ENCODE data around the gene FNDC3B. TPM values are rescaled to one million over a fixed set of nuclear protein-coding genes. Genes with fewer than 3 reads are reported as not detected.

The FNDC3B gene
- total RNA-seq, 1 donor from 2014 or later, result 29.5 TPM

GRCh38 chr3:172137287-172138192 lies 98.2 kb downstream of the FNDC3B start:
- no peak overlapping the region for H3K4me2 ChIP-seq
- no peak overlapping the region for H3K27ac ChIP-seq
- H3K79me2 ChIP-seq (ENCODE audit: low read depth), result peaks cover 40% of the 10 kb centered on the region
- H3K36me3 Mint-ChIP-seq, result peaks cover 16% of the 10 kb centered on the region
- no peak overlapping the region for H2AFZ ChIP-seq (replicated peaks)
- H3K9me3 ChIP-seq (ENCODE audit: low read depth), result no peaks in the 10 kb centered on the region
- H3F3A ChIP-seq (ENCODE audit: low read depth), result peaks cover 7% of the 10 kb centered on the region
- peaks cover 47% of the 10 kb centered on the region for H4K20me1 ChIP-seq (ENCODE audit: low read depth)
- H3K4me3 ChIP-seq, result no peak overlapping the region
- peaks cover 3% of the 10 kb centered on the region for H3K9me3 Mint-ChIP-seq
- H3K27me3 ChIP-seq, result no peaks in the 10 kb centered on the region
- H3K4me3 Mint-ChIP-seq, result no peak overlapping the region
- no peak overlapping the region for H3K9ac ChIP-seq
- H3K4me1 Mint-ChIP-seq, result peaks cover 75% of the 10 kb centered on the region
- peaks cover 2% of the 10 kb centered on the region for H3K27me3 Mint-ChIP-seq (ENCODE audit: insufficient read depth, low read depth)
- H3K27ac Mint-ChIP-seq, result no peak overlapping the region
- H3K4me1 ChIP-seq, result peaks cover 49% of the 10 kb centered on the region
- no peak for DNase-seq (ENCODE audit: low spot score)
- no peaks in the 10 kb centered on the region for H3K36me3 ChIP-seq
- TF ChIP-seq EZH2 (IDR thresholded peaks at IDR 0.05) (no peak), EZH2phosphoT487 (IDR thresholded peaks at IDR 0.05) (no peak)
- TF ChIP-seq, protein P1, sequence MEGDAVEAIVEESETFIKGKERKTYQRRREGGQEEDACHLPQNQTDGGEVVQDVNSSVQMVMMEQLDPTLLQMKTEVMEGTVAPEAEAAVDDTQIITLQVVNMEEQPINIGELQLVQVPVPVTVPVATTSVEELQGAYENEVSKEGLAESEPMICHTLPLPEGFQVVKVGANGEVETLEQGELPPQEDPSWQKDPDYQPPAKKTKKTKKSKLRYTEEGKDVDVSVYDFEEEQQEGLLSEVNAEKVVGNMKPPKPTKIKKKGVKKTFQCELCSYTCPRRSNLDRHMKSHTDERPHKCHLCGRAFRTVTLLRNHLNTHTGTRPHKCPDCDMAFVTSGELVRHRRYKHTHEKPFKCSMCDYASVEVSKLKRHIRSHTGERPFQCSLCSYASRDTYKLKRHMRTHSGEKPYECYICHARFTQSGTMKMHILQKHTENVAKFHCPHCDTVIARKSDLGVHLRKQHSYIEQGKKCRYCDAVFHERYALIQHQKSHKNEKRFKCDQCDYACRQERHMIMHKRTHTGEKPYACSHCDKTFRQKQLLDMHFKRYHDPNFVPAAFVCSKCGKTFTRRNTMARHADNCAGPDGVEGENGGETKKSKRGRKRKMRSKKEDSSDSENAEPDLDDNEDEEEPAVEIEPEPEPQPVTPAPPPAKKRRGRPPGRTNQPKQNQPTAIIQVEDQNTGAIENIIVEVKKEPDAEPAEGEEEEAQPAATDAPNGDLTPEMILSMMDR (IDR thresholded peaks at IDR 0.05), result no peak

GRCh38 chr3:172138193-172138537 lies 98.8 kb downstream of the FNDC3B start:
- H2AFZ ChIP-seq (replicated peaks), result no peak overlapping the region
- TF ChIP-seq, protein P1 (IDR thresholded peaks at IDR 0.05), result no peak
- TF ChIP-seq EZH2 (IDR thresholded peaks at IDR 0.05) (no peak), EZH2phosphoT487 (IDR thresholded peaks at IDR 0.05) (no peak)
- H3K27me3 Mint-ChIP-seq (ENCODE audit: insufficient read depth, low read depth), result peaks cover 2% of the 10 kb centered on the region
- no peak overlapping the region for H3K4me3 Mint-ChIP-seq
- peaks cover 18% of the 10 kb centered on the region for H3K36me3 Mint-ChIP-seq
- H3K9ac ChIP-seq, result no peak overlapping the region
- peak overlapping the region; percentile 1 for H3K4me2 ChIP-seq
- H4K20me1 ChIP-seq (ENCODE audit: low read depth), result peaks cover 47% of the 10 kb centered on the region
- H3F3A ChIP-seq (ENCODE audit: low read depth), result peaks cover 7% of the 10 kb centered on the region
- no peak overlapping the region for H3K27ac Mint-ChIP-seq
- peaks cover 78% of the 10 kb centered on the region for H3K4me1 Mint-ChIP-seq
- peaks cover 8% of the 10 kb centered on the region for H3K9me3 Mint-ChIP-seq
- H3K9me3 ChIP-seq (ENCODE audit: low read depth), result no peaks in the 10 kb centered on the region
- peaks cover 55% of the 10 kb centered on the region for H3K4me1 ChIP-seq
- DNase-seq (ENCODE audit: low spot score), result no peak
- no peaks in the 10 kb centered on the region for H3K36me3 ChIP-seq
- no peak overlapping the region for H3K4me3 ChIP-seq
- H3K27me3 ChIP-seq, result no peaks in the 10 kb centered on the region
- H3K79me2 ChIP-seq (ENCODE audit: low read depth), result peaks cover 46% of the 10 kb centered on the region
- no peak overlapping the region for H3K27ac ChIP-seq

DNA sequence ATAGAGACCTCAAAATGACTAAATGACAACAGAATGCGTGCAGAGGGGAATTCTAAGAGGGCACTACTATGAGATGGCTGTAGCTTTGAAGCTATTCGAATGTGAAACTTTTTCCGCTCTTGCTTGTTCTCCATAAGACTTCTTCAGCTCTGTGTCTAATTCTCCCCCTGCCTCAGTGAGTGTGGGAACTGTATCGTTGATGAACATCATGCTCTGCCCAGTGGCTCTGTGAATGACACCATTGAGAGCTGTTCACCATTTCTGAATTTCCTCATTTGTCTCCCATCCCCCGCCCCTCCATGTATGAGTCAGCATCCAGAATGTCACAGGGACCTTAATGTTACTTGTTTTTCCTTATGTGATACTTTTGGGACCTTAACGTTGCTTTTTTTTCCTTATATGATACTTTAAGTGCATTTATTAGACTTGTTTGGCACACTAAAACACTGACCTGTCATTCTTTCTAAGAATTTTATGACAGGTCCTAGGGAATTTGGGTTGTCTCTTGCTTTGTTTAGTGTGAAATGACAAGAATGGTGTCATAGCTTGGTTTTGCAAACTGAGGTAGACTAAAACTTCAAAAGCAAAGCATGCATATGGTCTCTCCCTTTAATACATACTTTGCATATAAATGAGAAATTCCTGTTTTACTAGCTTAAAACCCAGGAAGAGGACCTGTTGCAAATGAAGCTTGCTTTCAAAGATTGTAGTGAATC lies 99.6 kb downstream of the FNDC3B start:
- H3K4me1 Mint-ChIP-seq, result peaks cover 75% of the 10 kb centered on the region

More for the DNA sequence above, 99.6 kb downstream of the FNDC3B start:
- H3K27me3 ChIP-seq, result no peaks in the 10 kb centered on the region
- TF ChIP-seq, protein P1 (IDR thresholded peaks at IDR 0.05), result no peak
- TF ChIP-seq EZH2phosphoT487 (IDR thresholded peaks at IDR 0.05) (no peak), EZH2 (IDR thresholded peaks at IDR 0.05) (no peak)
- peak overlapping the region; percentile 22 for H3K27ac Mint-ChIP-seq
- H3K4me1 ChIP-seq, result peaks cover 57% of the 10 kb centered on the region
- H3K4me3 ChIP-seq, result no peak overlapping the region
- H3K36me3 Mint-ChIP-seq, result peaks cover 19% of the 10 kb centered on the region
- H3K4me2 ChIP-seq, result peak overlapping the region; percentile 1
- H3K79me2 ChIP-seq (ENCODE audit: low read depth), result peaks cover 50% of the 10 kb centered on the region
- peaks cover 47% of the 10 kb centered on the region for H4K20me1 ChIP-seq (ENCODE audit: low read depth)
- H3K27ac ChIP-seq, result no peak overlapping the region
- H2AFZ ChIP-seq (replicated peaks), result no peak overlapping the region
- no peaks in the 10 kb centered on the region for H3K9me3 ChIP-seq (ENCODE audit: low read depth)
- peaks cover 7% of the 10 kb centered on the region for H3F3A ChIP-seq (ENCODE audit: low read depth)
- no peak for DNase-seq (ENCODE audit: low spot score)
- no peaks in the 10 kb centered on the region for H3K36me3 ChIP-seq
- H3K27me3 Mint-ChIP-seq (ENCODE audit: insufficient read depth, low read depth), result peaks cover 2% of the 10 kb centered on the region
- peaks cover 13% of the 10 kb centered on the region for H3K9me3 Mint-ChIP-seq
- peak overlapping the region; percentile 47 for H3K4me3 Mint-ChIP-seq
- no peak overlapping the region for H3K9ac ChIP-seq

Measured in neural progenitor cell (in vitro differentiated cells).